Colonic mucosa (tissue), 4 donors: ENCODE data around the gene IQGAP2. TPM values are rescaled to one million over a fixed set of nuclear protein-coding genes. Genes with fewer than 3 reads are reported as not detected.
"Not testable (repeated sequence)": the region's sequence is repeated elsewhere in the genome, so short reads cannot be mapped to it uniquely, and the experiment has no call there.

Source experiments
- DNase-seq: peaks from one replicate; pipeline ENCODE4 v3.0.0-alpha.2; 2020
- H3K27ac ChIP-seq: fragments of 200-600 bp; one replicate; pipeline ENCODE4 v1.8.0; 2021
- H3K27me3 ChIP-seq: fragments of 200-600 bp; one replicate; pipeline ENCODE4 v1.8.0; 2021
- H3K36me3 ChIP-seq: fragments of 200-600 bp; one replicate; pipeline ENCODE4 v1.8.0; 2021
- H3K4me1 ChIP-seq: fragments of 200-600 bp; one replicate; pipeline ENCODE4 v1.8.0; 2021; ENCODE audit warnings: mild to moderate bottlenecking
- H3K4me3 ChIP-seq: fragments of 200-600 bp; one replicate; pipeline ENCODE4 v1.8.0; 2021
- H3K9ac ChIP-seq, 2 donors: one replicate each; pipeline ENCODE4 v1.7.0; 2013; ENCODE audit warnings: control low read depth in 2 of 2, low read depth in 2 of 2, low read length in 2 of 2
- H3K9me3 ChIP-seq: fragments of 200-600 bp; one replicate; pipeline ENCODE4 v1.8.0; 2021
- CTCF ChIP-seq: fragments of 200-600 bp; IDR thresholded peaks from one replicate; pipeline ENCODE4 v1.8.0; 2022; ENCODE audit warnings: antibody characterized with exemption, mild to moderate bottlenecking
- intact Hi-C: fragments of 100-400 bp; cut with DNase I; formaldehyde crosslinking; loops from one replicate; pipeline ENCODE4 v1.14.1; 2022
- total RNA-seq, 2 donors: library from RNA; stranded (reverse); fragmentation: NEBNext Ultra II Directional in 1 of 2; extraction: Animal tissue kit (Norgen Biotek cat#: 25700) in 1 of 2; gene quantifications; one replicate each; pipeline ENCODE4 v1.2.1, GENCODE V29; 2021
- donor health status: healthy.
- donor health status: DM: no; HTN: no; CAD: no.
- donor health status: DM: no; HTN: no; CAD: no.

IQGAP2 gene
- total RNA-seq, 2 donors from 2014 or later, result 62.2 to 75.6 TPM

GRCh38 chr5:76733049-76733417 is 329.9 kb downstream of the IQGAP2 start:
- no peak for DNase-seq
- no peak overlapping the region for H3K9ac ChIP-seq
- no peaks in the 10 kb centered on the region for H3K36me3 ChIP-seq
- intact Hi-C loops, result no loop called here
- H3K27me3 ChIP-seq, result no peaks in the 10 kb centered on the region
- TF ChIP-seq CTCF, result no peak
- peak overlapping the region; percentile 51 for H3K27ac ChIP-seq
- H3K4me3 ChIP-seq, result no peak overlapping the region
- no peaks in the 10 kb centered on the region for H3K4me1 ChIP-seq
- no peaks in the 10 kb centered on the region for H3K9me3 ChIP-seq

- Histone ChIP-seq H3K9ac (no peak overlapping the region), H3K36me3 (no peaks in the 10 kb centered on the region), H3K27ac (no peak overlapping the region), H3K27me3 (no peaks in the 10 kb centered on the region), H3K4me1 (no peaks in the 10 kb centered on the region), H3K9me3 (no peaks in the 10 kb centered on the region), H3K4me3 (no peak overlapping the region)
- no peak for TF ChIP-seq CTCF
- DNase-seq, result no peak
- intact Hi-C loops, result no loop called here
Measured at GRCh38 chr5:76735762-76736545, 332.9 kb downstream of the IQGAP2 start.

GRCh38 chr5:76736679-76737556 is 333.8 kb downstream of the IQGAP2 start:
- H3K27ac ChIP-seq, result no peak overlapping the region
- intact Hi-C loops, result no loop called here
- H3K4me1 ChIP-seq, result no peaks in the 10 kb centered on the region
- H3K4me3 ChIP-seq, result no peak overlapping the region
- no peaks in the 10 kb centered on the region for H3K36me3 ChIP-seq
- H3K9ac ChIP-seq, result no peak overlapping the region
- DNase-seq, result no peak
- TF ChIP-seq CTCF, result no peak
- H3K9me3 ChIP-seq, result no peaks in the 10 kb centered on the region
- H3K27me3 ChIP-seq, result no peaks in the 10 kb centered on the region

GRCh38 chr5:76737846-76738245 is 334.8 kb downstream of the IQGAP2 start:
- H3K4me1 ChIP-seq, result no peaks in the 10 kb centered on the region
- DNase-seq, result no peak
- no peak overlapping the region for H3K4me3 ChIP-seq
- no peak for TF ChIP-seq CTCF
- H3K27me3 ChIP-seq, result no peaks in the 10 kb centered on the region
- intact Hi-C loops, result no loop called here
- no peak overlapping the region for H3K27ac ChIP-seq
- H3K9me3 ChIP-seq, result no peaks in the 10 kb centered on the region
- H3K36me3 ChIP-seq, result no peaks in the 10 kb centered on the region
- H3K9ac ChIP-seq, result no peak overlapping the region

GRCh38 chr5:76741506-76741905 is 338.4 kb downstream of the IQGAP2 start:
- H3K4me3 ChIP-seq, H3K27me3 ChIP-seq, H3K27ac ChIP-seq, DNase-seq, H3K9me3 ChIP-seq, intact Hi-C loops, H3K4me1 ChIP-seq, H3K36me3 ChIP-seq, H3K9ac ChIP-seq: not testable (repeated sequence)

- Histone ChIP-seq H3K4me1 (no peaks in the 10 kb centered on the region), H3K27ac (no peak overlapping the region), H3K4me3 (no peak overlapping the region), H3K9ac (no peak overlapping the region), H3K36me3 (no peaks in the 10 kb centered on the region), H3K27me3 (no peaks in the 10 kb centered on the region), H3K9me3 (no peaks in the 10 kb centered on the region)
- intact Hi-C loops, result no loop called here
- no peak for DNase-seq
- TF ChIP-seq CTCF, result no peak
Measured at GRCh38 chr5:76742583-76742982, 339.5 kb downstream of the IQGAP2 start.
